ENCODE results near the gene LCE3A.

GRCh38 chr1:152658649-152659048 is 35.7 kb upstream of the LCE3A start:
- TF ChIP-seq ZNF274 (IDR thresholded peaks at IDR 0.05; ENCODE audit: low read depth, low read length) (no peak), SUZ12 (IDR thresholded peaks at IDR 0.05; ENCODE audit: extremely low read depth, insufficient read depth, insufficient read length) (no peak), YY1 (IDR thresholded peaks at IDR 0.05; ENCODE audit: insufficient read depth, insufficient read length) (no peak)
